8988T (cell line): ENCODE data around the gene LDLRAD4.

ENCODE experiments used
- DNase-seq: peaks from one replicate; pipeline ENCODE4 v3.0.0; 2011

Gene LDLRAD4

DNA sequence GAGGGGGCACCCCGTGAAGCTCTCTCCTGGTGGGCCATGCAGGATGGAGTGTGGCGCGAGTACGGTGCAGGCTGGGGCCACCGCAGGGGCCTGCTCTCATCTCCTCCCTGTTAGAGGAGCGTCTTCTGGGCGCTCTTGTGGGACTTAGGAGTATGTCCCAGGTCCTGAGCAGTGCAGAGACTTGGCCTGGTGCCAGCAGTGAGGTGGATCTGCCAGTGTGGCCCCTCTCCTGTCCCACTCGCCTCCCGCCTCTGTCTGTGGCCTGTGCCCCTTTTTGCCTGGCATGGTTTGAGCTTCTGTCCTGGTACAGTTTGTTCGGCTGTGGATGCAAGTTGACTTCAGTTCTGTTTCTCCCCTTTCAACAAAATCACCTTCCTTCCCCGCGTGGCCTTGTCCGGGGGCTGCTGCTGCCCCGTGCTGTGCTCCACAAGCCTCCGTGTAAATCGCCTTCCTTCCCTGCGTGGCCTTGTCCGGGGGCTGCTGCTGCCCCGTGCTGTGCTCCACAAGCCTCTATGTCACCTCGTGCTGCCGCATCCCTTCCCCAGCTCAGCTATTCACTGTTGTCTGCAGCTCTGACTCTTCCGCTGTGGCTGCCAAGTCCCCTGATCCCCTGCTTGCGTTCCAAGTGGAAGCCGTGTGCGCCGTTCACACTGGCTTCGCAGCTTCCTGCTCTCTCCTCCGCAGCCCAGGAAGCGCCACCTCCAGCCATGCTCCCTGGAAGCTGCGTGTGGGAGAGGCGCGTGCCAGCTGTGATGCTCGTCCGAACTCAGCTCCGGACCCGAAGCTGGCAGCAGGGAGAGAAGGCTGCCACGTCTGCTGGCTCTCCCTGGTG lies 13.7 kb downstream of the LDLRAD4 start:
- no peak for DNase-seq

DNA sequence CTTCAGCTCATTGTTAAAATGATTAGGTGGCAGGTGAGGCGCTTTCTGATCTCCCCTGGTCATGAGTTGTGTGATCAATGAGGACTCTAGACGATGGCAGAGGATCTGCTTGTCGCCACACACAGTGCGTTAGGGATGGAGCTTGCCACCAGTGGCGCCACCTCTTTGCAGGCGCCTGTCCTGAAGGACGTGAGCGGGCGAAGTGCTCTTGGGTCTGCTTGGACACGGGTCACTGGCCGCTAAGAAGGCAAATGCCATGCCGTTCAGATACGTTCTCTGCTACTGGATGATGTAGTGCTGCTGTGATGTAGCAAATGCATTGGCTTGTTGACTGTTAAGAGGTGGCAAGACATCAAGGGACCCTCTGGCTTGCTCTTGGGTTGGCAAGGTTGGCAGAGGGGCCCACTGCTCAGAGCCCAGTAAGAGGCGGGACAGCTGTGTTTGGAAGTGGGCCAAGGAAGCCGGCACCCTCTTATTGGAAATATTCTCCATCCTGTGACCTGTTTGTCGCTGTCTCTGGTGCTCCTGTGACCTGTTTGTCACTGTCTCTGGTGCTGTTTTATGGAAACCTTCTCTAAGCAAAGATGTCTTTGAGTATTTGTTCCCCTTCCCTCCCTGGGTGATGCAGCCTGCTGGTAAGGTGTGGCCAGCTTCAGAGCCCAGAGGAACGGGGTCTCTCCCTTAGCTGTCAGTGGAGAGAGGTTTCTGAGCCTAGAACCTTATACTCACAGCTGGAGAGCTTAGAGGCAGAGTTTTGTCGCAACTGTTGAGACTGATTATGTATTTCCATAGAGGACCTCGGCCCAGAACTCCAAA lies 14.6 kb downstream of the LDLRAD4 start:
- no peak for DNase-seq

DNA sequence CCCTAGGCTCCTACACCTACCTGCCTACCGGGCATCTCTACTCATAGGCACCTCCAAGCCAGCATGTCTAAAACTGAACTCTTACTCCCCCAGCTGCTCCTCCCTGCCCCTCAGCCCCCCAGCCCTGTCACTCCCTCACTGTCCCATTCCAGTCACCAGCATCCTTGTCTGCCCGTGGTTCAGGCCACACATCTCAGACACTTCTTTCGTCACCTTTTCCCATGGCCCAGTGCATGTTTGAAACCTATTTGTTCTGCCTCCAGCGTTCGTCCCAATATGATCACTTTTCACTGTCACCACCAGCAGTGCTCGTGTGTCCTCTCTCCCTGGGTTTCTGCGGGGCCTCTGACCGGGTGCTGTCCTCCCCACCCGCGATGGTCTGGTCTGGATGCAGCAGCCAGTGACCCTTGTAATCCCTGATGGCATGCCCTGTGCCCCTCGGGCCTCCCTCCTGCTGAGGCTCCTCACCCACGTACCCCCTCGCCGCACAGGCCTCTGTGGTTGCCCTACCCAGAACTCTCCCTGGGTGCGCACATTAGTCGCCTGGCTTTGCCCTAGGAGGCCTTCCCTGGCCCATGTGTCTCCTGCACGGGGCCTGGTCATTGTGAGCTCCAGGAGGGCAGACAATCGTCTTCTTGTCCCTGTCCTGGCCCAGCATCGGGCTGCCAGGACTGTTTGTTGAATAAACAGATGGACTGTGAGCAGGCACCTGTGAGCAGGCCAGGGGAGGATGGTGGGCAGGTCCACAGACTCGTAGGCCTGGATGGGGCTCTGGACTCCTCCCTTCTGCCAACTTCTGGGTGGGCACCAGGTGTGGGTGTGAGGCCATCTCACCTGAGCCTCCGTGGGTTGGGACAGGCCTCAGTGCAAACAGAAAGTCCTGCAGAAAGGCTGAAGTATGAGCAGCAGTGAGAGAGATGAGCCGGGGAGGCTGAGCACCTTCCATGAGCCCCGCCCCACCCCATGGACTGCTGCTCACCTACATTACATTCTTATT lies 15.5 kb downstream of the LDLRAD4 start:
- DNase-seq = no peak

DNA sequence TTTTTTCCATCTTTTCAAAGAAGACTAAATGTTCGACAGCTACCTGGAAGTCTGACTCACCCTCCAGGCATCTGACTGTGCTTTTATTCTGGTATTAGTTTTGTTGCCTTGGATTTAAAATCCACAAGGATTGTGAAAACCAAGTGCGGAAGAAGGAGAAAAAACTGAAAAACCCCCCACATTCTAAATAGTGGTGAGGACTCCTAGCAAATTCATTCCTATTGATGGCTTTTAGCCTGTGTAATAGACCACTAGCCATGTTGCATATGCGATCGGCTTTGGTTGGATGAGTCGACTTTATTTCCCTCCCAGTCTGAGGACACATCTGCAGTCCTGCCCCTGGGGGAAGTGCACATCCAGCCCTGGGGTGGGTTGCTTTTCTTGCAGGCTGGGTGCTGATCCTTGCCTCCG lies 16.9 kb downstream of the LDLRAD4 start:
- DNase-seq = no peak

DNA sequence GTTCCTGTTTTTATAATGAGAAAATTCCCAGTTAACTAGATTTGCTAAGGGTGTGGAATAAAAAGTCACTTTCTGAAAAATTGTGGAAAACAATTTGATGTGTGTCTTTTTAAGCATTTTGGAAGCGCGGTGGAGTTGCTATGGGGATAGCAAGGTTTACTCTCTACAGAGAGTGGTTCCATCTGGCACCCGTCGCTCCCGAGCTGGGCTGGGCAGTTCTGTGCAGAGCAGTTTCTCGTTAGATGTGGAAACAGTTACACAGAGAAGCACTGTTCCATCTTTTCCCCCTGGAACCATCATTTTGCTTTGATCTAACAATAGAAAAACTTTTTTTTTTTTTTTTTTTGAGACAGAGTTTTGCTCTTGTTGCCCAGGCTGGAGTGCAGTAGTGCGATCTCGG lies 17.4 kb downstream of the LDLRAD4 start:
- DNase-seq = no peak

DNA sequence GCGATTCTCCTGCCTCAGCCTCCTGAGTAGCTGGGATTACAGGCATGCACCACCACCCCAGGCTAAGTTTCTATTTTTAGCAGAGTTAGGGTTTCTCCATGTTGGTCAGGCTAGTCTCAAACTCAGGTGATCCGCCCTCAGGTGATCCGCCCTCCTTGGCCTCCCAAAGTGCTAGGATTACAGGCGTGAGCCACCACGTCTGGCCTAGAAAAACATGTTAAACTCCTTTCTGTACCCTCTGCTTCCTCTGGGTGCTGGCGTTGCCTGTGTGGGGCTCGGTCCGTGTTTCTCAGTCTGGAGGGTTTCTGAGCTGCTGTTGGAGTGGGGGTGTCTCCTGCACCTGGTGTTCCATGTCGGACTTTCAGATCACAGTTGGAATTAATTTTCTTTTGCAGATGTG lies 17.9 kb downstream of the LDLRAD4 start:
- no peak for DNase-seq

DNA sequence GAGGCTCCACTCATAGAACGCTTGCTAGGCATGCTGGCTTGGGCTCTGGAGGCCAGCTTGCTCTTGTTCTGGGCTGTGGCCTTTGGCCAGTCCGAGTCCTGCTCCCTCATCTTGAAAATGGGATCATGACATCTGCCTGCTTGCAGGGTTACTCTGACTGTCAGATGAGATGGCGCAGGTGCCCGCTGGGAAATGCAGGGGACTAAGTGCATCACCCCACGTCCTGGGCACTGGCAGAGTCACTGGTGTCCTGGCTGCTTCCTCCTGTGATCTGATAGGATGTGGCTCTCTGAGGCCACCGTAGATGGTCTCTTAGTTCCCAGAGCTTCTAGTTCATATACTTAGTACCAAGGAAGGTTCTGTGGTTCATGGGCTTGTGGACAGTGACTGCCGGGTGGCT lies 18.5 kb downstream of the LDLRAD4 start:
- no peak for DNase-seq

DNA sequence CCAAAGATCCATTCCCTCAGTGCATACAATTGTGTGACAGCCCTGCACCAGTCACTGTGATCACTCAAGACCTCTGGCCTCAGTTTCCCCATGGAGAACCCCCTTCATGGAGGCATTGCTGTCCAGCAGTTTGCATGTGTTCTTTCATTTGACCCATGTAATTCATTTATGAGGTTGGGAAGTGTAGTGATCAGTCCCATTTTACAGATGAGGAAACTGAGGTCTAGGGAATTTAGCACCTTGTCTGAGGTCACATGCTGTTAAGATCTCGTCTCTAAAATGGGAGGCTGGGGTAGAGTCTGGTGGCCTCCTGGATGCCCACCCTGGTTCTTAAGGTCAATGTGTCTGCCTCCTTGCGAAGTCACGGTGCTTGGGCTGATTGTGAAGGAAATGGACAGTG lies 19.1 kb downstream of the LDLRAD4 start:
- no peak for DNase-seq

DNA sequence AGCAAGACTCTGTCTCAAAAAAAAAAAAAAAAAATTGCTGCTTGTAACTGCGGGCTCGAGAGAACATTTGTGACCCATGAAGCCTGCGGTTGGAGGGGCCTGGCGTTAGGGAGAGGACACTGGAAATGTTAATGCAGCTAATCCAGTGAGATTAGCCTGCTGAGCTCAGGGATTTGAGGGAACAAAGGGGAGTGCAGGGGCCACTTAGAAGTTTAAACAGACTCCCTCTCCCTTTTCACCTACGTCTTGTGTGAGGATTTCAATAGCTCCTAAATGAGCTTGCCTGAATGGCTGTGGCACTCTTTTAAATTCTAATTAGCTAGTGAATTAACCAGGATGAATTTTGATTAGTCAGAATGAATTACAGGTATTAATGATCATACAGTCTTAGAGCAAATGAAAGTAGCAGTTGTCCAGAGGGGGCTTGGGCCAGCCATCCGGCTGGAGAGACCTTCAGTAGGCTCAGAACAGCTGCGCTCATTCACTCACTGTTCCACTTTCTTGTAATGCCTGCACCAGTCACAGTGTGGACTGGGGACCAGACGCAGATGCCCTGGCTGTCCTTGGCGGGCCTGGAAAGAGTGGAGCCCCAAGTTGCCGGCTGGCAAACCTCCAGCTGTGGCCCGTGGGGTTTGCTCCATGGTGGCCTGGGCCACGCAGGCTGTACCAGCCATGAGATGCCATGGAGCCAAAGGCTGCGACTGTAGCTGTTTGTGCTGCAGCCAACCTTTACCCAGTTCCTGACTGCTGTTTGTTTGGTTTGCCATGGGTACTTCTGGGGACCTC lies 20.8 kb downstream of the LDLRAD4 start:
- DNase-seq = no peak

DNA sequence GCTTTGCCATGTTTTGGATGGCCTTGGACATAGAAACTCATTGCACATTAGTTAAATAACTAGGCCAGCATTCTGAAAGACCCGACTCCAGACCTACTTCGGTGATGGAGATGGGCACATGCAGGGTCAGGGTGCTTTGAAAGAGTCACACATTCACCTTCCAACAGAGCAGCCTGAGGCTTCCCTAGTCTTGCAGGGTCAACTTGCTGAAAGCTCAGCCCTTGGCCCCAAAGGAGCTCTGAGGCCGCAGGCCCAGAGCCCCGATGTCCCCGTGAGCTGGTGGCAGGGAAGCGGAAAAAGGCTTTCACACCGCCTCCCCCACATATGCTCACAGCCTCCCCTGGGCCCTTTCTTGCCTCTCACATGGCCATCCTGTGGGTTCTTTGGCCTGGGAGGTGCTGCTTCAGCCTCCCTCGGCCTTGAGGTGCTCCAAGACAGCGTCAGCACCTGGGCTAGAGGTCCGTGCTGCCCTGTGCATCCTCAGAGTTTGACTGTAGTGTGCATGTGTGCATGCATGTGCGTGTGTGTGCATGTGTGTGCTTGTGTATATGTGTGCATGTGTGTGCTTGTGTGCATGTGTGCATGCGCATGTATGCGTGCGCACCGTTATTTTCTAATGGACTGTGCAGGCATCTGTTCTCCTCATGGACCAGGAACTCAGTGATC lies 21.6 kb downstream of the LDLRAD4 start:
- no peak for DNase-seq

DNA sequence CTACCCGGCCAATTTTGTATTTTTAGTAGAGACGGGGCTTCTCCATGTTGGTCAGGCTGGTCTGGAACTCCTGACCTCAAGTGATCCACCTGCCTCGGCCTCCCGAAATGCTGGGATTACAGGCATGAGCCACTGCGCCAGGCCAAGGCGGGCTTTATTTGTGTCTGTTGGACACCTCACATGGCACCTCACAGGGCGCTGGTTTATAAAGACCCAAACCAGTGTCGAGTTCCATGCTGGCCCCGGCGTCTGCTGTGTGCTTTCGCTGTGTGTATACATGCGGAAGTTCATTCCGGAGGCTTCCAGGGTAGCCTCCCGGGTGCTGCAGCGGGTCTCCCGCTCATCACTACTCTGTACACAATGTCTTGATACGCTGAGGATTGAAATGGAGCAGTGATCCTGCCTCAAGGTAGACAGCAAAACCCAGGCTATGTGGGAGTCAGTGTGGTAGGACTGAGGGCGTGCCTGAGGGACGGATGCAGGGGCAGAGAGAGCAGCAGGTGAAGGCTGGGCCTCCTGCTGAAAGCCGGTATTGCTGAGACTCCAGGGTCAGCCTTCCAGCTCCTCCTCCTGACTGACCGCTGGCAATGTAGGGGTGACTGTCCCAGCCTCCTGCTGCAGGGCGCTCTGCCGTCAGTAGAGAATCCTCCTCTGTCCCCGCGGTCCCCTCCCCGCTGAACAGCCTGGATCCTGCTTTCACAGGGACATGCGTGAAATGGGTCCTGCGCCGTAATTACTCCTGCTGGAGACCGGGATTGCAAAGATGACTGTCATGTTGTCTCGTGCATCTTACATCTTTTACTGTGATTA lies 22.7 kb downstream of the LDLRAD4 start:
- no peak for DNase-seq

DNA sequence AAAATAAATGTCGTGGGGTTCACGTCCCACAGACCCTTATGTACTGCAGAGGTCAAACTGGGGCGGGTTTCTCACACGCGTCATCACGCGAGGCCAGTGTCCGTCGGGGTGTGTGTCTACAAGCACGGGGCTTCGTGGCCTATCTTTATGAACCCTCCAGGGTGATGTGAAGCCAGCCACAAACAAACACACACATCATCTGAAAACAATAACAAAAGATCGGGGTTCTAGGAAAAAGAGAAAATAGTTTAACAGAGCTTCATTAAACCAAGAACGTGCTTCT lies 23.3 kb downstream of the LDLRAD4 start:
- DNase-seq = no peak

DNA sequence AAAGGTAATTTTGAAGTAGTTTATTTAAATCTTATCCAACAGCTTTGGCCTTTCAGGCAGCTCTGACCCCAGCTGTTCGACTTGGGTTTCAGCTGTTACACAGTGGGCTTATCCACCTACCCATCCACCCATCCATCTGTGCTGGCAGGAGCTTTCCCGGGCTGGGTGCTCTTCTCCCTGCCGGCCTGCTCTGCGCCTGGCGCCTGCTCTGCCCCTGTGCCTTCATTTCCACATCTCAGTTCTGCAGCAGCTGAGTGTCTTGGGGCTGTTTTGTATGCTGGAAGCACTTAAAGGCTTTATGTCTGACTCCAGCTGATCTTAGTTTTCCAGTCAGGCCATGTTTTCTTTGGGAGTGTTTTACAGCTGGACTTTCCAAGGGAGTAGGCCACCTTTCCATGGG lies 24.2 kb downstream of the LDLRAD4 start:
- no peak for DNase-seq

DNA sequence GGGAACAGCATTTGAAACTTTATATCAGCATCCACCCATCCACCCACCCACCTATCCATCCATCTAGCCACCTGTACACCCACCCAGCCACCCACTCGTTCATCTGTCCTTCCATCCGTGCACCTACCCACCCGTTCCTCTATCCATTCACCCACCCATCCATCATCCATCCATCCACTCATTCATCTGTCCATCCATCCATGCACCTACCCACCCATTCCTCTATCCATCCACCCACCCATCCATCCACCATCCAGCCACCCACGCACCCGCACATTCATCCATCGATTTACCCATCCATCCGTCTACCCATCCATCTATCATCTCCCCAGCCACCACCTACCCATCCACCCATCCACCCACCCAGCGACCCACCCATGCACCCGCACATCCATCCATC lies 24.8 kb downstream of the LDLRAD4 start:
- no peak for DNase-seq

DNA sequence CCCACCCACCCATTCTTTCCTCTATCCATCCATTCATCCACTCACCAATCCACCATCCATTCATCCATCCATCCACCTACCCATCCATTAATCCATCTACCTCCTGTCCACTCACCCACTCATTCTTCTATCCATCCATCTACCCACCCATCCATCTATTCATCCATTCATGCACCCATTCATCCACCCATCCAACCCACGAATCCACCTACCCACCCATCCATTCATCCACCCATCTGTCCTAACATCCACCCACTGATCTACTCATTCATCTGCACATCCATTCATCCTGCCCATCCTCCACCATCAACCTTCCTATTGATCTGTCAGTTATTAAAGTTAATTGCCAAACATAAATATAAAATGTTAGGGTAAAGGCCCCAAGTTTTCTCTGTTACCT lies 25.6 kb downstream of the LDLRAD4 start:
- no peak for DNase-seq

DNA sequence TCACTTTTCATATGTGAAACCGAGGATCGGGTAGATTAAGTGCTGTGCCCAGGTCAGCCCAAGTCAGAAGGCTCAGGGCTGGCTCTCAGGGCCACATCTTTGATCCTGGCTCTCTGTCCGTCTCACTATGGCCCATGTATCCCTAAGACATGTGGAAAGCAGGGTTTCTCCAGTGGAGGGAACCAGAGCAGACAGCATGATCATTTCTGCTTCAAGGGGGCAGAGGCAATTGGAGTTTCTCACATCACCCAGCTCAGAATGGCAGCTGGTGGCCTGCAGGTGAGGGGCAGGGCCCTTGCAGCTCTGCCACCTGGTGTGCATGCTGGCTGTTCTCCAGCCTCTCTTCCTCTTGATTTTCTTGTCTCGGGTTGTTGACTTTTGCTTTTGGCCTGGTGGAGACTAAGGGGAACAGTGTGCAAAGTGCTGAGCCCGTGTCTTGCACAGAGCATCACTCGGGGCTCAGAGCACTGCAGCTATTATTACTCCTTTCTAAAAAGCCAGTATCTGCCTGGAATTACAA lies 27.0 kb downstream of the LDLRAD4 start:
- DNase-seq = no peak

DNA sequence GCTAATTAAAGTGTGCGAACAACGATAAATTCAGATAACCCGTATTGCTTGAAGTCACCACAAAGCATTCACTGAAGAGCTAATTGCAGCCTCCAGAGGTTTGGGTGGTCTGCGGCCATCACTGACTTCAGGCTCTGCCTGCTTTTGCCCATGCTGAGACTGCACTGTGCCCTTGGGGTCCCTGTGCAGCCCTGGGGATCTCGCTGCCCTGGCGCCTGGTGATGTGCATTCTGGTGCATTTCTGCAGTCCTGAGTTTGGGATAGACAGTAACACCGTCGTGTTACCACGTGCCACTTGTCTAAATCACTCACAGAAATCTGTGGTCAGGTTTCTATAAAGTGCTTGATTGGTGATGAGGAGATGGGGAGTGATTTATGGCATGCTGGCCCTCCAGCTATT lies 27.6 kb downstream of the LDLRAD4 start:
- no peak for DNase-seq

DNA sequence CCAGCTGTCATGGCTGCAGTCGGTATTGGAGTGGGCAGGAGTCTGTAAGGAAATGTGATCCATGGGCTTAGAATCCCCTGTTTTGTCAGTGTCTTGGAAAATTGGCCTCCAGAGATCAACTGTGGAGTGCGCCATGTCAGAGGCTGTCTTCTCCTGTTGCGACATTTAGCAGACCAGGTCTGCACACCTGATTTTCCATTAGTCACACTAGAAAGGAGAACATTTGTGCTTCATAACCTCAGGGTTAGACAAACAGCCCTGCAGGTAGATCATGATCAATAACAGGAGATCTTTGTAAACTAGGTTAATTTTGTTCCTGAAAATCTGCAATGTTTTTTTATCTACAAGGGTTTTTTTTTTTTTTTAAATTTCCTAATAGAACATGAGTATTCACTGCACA lies 28.0 kb downstream of the LDLRAD4 start:
- DNase-seq = no peak

DNA sequence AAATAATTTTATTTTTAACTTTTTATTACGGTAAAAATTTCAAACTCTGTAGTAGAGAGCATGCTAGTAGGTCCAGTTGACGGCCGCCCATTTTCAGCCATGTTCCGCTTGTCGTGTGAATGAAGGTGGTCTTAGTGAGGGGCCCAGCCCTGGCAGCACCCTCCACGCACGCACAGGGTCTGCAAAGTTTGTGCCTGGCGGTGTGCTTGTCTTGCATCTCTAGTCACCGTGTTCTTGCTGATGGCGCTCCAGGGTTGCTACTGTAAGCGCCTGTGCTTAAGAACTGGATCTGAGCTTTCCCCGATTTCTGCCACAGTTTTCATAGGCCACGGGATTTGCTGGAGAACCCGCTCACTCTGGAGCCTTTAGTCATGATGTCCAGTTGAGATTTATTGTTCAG lies 28.9 kb downstream of the LDLRAD4 start:
- DNase-seq = no peak

DNA sequence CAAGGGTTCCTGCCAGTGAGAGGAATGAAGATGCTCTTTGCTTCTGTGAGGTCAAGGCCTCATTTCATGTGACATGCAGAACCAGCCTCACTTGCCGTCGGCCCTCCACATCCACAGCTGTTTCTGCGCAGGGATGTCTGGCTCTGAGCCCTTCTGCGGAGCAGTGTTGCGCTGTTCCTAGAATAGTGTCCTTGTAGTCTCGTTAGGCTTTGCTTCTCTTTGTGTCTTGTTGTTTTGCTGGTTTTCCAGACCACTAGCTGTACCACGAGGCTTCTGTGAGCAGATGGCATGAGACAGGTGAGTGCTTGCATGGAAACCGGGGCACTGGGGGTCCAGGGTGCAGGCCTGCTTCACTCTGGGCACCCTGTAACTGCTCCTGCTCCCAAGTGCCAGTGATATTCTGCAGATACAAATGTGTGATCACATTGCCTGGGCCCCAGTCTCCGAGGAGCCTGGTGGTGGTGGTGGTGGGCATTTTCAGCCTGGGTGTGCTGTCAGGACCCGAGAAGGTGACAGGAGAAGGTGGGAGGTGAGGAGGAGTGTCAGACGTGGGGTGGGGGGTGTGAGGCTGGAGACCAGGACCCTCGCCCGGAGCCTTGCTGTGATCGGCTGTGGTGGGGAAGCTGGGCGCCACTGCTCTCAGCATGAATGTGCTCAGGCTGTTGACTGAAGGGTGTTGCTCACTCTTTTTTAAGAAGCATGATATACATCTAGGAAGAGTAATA lies 34.3 kb downstream of the LDLRAD4 start:
- no peak for DNase-seq
